HEK293 (cell line): ENCODE measurements around the gene GHRL.

ENCODE experiments used
- CTCF ChIA-PET: fragments of 350-600 bp; formaldehyde crosslinking; extraction: SDS; loops from one replicate; lab custom pipeline; 2021; ENCODE audit warnings: antibody characterized with exemption; lab: Yijun Ruan, JAX
- POLR2A ChIA-PET: fragments of 300-600 bp; formaldehyde crosslinking; extraction: SDS; loops from one replicate; lab custom pipeline; 2020; ENCODE audit warnings: antibody characterized with exemption, inconsistent platforms; lab: Yijun Ruan, JAX
- H3K27ac ChIP-seq: fragments of 200-500 bp; sonication (Bioruptor generic); 2 replicates; pipeline ENCODE4 v1.5.1; 2014; ENCODE audit warnings: low read depth, low read length, control low read depth, inconsistent platforms; ENCODE audit errors: extremely low read depth
- H3K36me3 ChIP-seq, 2 experiments: fragments of 200-500 bp in 1 of 2; sonication (Bioruptor generic) in 1 of 2; 1 replicate in 1 of 2; 2 replicates in 1 of 2; pipeline ENCODE4 v1.5.1; 2014 to 2017; ENCODE audit warnings: inconsistent platforms in 2 of 2, low read length in 2 of 2; ENCODE audit not compliant: control insufficient read depth in 2 of 2, insufficient read depth in 1 of 2
- H3K4me1 ChIP-seq: fragments of 200-500 bp; sonication (Bioruptor generic); 2 replicates; pipeline ENCODE4 v1.5.1; 2014; ENCODE audit warnings: mild to moderate bottlenecking, low read length, inconsistent platforms; ENCODE audit not compliant: control insufficient read depth, insufficient read depth
- H3K4me3 ChIP-seq: 2 replicates; pipeline ENCODE4 v1.5.1; 2011; ENCODE audit warnings: low read depth, mild to moderate bottlenecking, control low read depth, low read length, moderate library complexity
- H3K9me3 ChIP-seq: fragments of 200-500 bp; sonication (Bioruptor generic); 2 replicates; pipeline ENCODE4 v1.5.1; 2014; ENCODE audit warnings: low read depth, low read length, inconsistent platforms; ENCODE audit not compliant: control insufficient read depth, insufficient read depth
- GFI1B ChIP-seq: fragments of 450-650 bp; formaldehyde crosslinking; IDR thresholded peaks from 2 replicates; pipeline ENCODE4 v1.5.1; 2016; ENCODE audit warnings: missing biosample characterization, missing genetic modification characterization
- GLIS1 ChIP-seq: fragments of 450-650 bp; formaldehyde crosslinking; IDR thresholded peaks from 2 replicates; pipeline ENCODE4 v1.5.1; 2016; ENCODE audit warnings: missing biosample characterization, missing genetic modification characterization
- MYNN ChIP-seq: fragments of 450-650 bp; formaldehyde crosslinking; IDR thresholded peaks from 2 replicates; pipeline ENCODE4 v1.5.1; 2016; ENCODE audit warnings: missing biosample characterization, missing genetic modification characterization, borderline replicate concordance
- PRDM1 ChIP-seq: fragments of 450-650 bp; formaldehyde crosslinking; IDR thresholded peaks from 2 replicates; pipeline ENCODE4; 2016; ENCODE audit warnings: missing biosample characterization, missing genetic modification characterization
- SP3 ChIP-seq: fragments of 450-650 bp; formaldehyde crosslinking; IDR thresholded peaks from 2 replicates; pipeline ENCODE4 v1.5.1; 2016; ENCODE audit warnings: missing biosample characterization, missing genetic modification characterization
- ZNF10 ChIP-seq: fragments of 450-650 bp; formaldehyde crosslinking; IDR thresholded peaks from 2 replicates; pipeline ENCODE4 v1.5.1; 2017; ENCODE audit warnings: missing biosample characterization, missing genetic modification characterization
- ZNF2 ChIP-seq: fragments of 450-650 bp; formaldehyde crosslinking; IDR thresholded peaks from 2 replicates; pipeline ENCODE4 v1.5.1; 2016; ENCODE audit warnings: missing biosample characterization, missing genetic modification characterization
- ZNF354C ChIP-seq: fragments of 450-650 bp; formaldehyde crosslinking; IDR thresholded peaks from 2 replicates; pipeline ENCODE4 v1.5.1; 2016; ENCODE audit warnings: missing biosample characterization, missing genetic modification characterization, low read depth, borderline replicate concordance
- ZNF558 ChIP-seq: fragments of 450-650 bp; formaldehyde crosslinking; IDR thresholded peaks from 2 replicates; pipeline ENCODE4 v1.5.1; 2016; ENCODE audit warnings: missing biosample characterization, missing genetic modification characterization
- ZNF621 ChIP-seq: fragments of 450-650 bp; formaldehyde crosslinking; IDR thresholded peaks from 2 replicates; pipeline ENCODE4 v1.5.1; 2017; ENCODE audit warnings: missing biosample characterization, missing genetic modification characterization
- ZNF747 ChIP-seq: fragments of 450-650 bp; formaldehyde crosslinking; IDR thresholded peaks from 2 replicates; pipeline ENCODE4 v1.5.1; 2016; ENCODE audit warnings: missing biosample characterization, missing genetic modification characterization
- TF ChIP-seq, protein P1 (sequence below): fragments of 450-650 bp; formaldehyde crosslinking; IDR thresholded peaks from 2 replicates; pipeline ENCODE4 v1.5.1; 2016; ENCODE audit warnings: missing biosample characterization, missing genetic modification characterization
- TF ChIP-seq, protein P2 (sequence below): fragments of 450-650 bp; formaldehyde crosslinking; IDR thresholded peaks from 2 replicates; pipeline ENCODE4 v1.5.1; 2016; ENCODE audit warnings: missing biosample characterization, missing genetic modification characterization
- TF ChIP-seq, protein P3 (sequence below): fragments of 450-650 bp; formaldehyde crosslinking; IDR thresholded peaks from 2 replicates; pipeline ENCODE4 v1.5.1; 2016; ENCODE audit warnings: missing biosample characterization, missing genetic modification characterization
- TF ChIP-seq, protein P4 (sequence below): fragments of 450-650 bp; formaldehyde crosslinking; IDR thresholded peaks from 2 replicates; pipeline ENCODE4 v1.5.1; 2016; ENCODE audit warnings: missing biosample characterization, missing genetic modification characterization, low read depth
- TF ChIP-seq, protein P5 (sequence below): IDR thresholded peaks from 2 replicates; pipeline ENCODE4 v1.6.1; 2011; ENCODE audit warnings: mild to moderate bottlenecking, low read depth, low read length, borderline replicate concordance

The GHRL gene

DNA sequence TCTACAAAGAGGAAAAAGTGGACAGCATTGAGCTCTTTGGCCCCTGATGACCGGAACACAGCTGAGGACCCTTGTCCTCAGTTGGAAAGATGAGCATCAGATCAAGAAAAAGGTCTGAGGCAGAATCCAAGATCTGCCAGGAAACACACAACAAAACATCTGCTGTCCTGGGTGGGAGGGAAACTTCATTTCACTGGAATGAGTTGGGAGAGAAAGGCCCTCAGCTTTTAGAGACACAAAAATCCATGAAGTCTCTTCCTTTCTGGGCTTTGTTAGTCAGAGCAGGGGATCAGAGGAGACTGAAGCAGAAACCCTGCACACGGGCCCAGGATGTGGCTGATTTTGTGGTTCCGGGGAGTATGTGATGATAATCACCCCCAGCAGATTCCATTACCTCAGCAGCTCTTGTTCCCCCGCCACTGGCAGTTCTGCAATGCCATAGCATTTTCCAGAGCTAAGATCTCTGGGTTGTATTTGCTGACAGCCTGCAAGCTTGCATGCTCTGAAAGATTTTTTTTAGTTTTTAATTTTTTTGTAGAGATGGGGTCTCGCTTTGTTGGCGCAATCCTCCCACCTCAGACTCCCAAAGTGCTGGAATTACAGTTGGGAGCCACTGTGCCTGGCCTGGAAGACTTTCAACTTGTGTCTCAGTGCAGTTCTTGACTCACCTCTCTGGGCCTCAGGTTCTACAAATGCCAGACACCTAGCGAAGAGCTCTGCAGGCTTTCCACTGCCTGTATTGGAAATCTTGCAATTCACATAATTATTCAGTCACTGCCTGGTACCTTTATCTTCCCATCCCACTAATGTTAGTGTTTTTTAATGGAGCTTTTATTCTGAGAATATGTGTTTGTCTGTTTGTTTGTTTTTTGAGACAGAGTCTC lies 50.3 kb downstream of the GHRL start:
- Histone ChIP-seq H3K4me3 (no peak overlapping the region), H3K4me1 (no peaks in the 10 kb centered on the region), H3K36me3 (no peaks in the 10 kb centered on the region), H3K27ac (no peak overlapping the region), H3K9me3 (no peaks in the 10 kb centered on the region)
- TF ChIP-seq GLIS1 (0 out of 2 replicates have a peak, but pooled peaks have one; percentile 10), ZNF354C (tag by site-specific recombination) (no peak), ZNF558 (no peak), GFI1B (tag by site-specific recombination) (no peak), MYNN (tag by site-specific recombination) (no peak)
- POLR2A ChIA-PET, result no interaction called here
- CTCF ChIA-PET, result interaction anchor here (0.6 kb wide), 2 partner anchors 13 to 91 kb away, joined by 3 read pairs; no protein-coding TSS in a partner anchor

DNA sequence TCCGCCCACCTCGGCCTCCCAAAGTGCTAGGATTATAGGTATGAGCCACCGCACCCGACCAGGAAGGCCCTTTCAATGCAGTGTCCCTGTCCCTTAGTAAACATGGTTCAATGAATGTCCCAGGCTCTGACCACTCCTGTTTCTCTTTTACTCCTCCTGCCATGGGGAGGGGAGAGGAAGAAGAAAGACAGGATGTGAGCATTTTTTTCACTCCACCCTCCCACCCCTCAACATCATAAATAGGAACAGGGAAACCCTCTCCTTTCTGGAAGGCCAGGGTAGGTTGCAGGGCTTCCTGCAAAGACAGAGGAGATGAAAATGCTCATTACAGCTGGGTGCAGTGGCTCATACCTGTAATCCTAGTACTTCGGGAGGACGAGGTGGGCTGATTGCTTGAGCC lies 51.9 kb downstream of the GHRL start:
- TF ChIP-seq, protein P1, sequence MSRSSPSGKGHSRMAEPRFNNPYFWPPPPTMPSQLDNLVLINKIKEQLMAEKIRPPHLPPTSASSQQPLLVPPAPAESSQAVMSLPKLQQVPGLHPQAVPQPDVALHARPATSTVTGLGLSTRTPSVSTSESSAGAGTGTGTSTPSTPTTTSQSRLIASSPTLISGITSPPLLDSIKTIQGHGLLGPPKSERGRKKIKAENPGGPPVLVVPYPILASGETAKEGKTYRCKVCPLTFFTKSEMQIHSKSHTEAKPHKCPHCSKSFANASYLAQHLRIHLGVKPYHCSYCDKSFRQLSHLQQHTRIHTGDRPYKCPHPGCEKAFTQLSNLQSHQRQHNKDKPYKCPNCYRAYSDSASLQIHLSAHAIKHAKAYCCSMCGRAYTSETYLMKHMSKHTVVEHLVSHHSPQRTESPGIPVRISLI (tag by site-specific recombination), result no peak
- Histone ChIP-seq H3K27ac (no peak overlapping the region), H3K36me3 (peaks cover 0 to 7% of the 10 kb centered on the region in 2 experiments; a peak in 1 of 3 replicates), H3K4me3 (no peak overlapping the region), H3K9me3 (no peaks in the 10 kb centered on the region), H3K4me1 (no peaks in the 10 kb centered on the region)
- POLR2A ChIA-PET, result no interaction called here
- CTCF ChIA-PET, result no interaction called here

DNA sequence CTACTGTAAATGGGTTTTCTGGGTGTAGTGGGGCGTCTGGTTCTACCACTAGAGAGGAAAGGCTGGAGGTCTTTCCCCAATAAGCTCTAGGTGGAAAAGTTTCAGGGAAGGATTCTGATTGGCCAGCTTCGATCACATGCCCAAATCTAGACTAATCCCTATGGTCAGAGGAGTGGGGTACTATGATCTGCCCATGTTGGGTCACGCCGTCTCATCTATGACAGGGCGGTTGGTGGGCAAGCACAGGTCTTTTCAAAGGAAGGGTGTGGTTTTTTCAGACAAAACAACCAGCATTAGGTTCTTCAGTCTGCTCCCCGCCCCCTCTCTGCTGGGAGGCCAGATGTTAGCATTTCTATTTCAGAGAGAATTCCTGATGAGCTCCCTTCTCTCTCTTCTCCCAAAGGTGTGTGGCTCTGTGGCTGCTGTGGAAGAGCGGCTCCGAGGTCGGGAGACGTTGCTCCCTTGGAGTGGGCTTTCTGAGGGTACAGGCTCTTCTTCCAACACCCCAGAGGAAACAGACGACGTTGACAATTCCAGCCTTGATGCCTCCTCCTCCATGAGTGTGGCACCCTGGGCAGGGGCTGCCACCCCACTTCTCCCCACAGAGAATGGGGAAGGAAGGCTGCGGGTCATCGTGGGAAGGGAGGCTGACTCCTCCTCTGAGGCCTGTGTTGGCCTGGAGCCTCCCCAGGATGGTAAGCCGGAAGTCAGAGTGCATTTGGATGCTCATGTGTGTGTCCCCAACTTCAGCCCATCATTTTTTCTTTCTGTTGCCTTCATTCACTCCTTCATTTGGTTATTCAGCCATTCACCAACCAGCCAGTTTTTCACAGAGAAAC lies 54.2 kb downstream of the GHRL start:
- ChIA-PET CTCF (no interaction called here), POLR2A (interaction anchor here (1.2 to 1.7 kb wide), 2 partner anchors 9 to 97 kb away, joined by 3 to 5 read pairs; partner anchors contain the start of genes TATDN2 and VHL)
- Histone ChIP-seq H3K4me1 (no peaks in the 10 kb centered on the region), H3K36me3 (peaks cover 0 to 14% of the 10 kb centered on the region in 2 experiments; a peak in 1 of 3 replicates), H3K27ac (no peak overlapping the region), H3K4me3 (no peak overlapping the region), H3K9me3 (no peaks in the 10 kb centered on the region)
- TF ChIP-seq ZNF10, result no peak
- no peak for TF ChIP-seq ZNF621 (tag by site-specific recombination)
- no peak for TF ChIP-seq ZNF2 (tag by site-specific recombination)
- TF ChIP-seq, protein P2, sequence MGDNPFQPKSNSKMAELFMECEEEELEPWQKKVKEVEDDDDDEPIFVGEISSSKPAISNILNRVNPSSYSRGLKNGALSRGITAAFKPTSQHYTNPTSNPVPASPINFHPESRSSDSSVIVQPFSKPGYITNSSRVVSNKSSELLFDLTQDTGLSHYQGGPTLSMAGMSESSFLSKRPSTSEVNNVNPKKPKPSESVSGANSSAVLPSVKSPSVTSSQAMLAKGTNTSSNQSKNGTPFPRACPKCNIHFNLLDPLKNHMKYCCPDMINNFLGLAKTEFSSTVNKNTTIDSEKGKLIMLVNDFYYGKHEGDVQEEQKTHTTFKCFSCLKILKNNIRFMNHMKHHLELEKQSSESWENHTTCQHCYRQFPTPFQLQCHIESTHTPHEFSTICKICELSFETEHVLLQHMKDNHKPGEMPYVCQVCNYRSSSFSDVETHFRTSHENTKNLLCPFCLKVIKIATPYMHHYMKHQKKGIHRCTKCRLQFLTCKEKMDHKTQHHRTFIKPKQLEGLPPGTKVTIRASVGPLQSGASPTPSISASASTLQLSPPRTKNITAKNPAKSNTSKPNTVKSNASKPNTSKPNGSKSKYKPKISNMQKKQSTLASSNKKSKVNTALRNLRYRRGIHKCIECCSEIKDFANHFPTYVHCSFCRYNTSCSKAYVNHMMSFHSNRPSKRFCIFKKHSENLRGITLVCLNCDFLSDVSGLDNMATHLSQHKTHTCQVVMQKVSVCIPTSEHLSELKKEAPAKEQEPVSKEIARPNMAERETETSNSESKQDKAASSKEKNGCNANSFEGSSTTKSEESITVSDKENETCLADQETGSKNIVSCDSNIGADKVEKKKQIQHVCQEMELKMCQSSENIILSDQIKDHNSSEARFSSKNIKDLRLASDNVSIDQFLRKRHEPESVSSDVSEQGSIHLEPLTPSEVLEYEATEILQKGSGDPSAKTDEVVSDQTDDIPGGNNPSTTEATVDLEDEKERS, result no peak
- TF ChIP-seq, protein P3, sequence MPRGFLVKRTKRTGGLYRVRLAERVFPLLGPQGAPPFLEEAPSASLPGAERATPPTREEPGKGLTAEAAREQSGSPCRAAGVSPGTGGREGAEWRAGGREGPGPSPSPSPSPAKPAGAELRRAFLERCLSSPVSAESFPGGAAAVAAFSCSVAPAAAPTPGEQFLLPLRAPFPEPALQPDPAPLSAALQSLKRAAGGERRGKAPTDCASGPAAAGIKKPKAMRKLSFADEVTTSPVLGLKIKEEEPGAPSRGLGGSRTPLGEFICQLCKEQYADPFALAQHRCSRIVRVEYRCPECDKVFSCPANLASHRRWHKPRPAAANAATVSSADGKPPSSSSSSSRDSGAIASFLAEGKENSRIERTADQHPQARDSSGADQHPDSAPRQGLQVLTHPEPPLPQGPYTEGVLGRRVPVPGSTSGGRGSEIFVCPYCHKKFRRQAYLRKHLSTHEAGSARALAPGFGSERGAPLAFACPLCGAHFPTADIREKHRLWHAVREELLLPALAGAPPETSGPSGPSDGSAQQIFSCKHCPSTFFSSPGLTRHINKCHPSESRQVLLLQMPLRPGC (tag by site-specific recombination), result no peak
- TF ChIP-seq, protein P4, sequence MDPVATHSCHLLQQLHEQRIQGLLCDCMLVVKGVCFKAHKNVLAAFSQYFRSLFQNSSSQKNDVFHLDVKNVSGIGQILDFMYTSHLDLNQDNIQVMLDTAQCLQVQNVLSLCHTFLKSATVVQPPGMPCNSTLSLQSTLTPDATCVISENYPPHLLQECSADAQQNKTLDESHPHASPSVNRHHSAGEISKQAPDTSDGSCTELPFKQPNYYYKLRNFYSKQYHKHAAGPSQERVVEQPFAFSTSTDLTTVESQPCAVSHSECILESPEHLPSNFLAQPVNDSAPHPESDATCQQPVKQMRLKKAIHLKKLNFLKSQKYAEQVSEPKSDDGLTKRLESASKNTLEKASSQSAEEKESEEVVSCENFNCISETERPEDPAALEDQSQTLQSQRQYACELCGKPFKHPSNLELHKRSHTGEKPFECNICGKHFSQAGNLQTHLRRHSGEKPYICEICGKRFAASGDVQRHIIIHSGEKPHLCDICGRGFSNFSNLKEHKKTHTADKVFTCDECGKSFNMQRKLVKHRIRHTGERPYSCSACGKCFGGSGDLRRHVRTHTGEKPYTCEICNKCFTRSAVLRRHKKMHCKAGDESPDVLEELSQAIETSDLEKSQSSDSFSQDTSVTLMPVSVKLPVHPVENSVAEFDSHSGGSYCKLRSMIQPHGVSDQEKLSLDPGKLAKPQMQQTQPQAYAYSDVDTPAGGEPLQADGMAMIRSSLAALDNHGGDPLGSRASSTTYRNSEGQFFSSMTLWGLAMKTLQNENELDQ, result no peak
- TF ChIP-seq PRDM1 (tag by site-specific recombination), result no peak
- TF ChIP-seq, protein P5, sequence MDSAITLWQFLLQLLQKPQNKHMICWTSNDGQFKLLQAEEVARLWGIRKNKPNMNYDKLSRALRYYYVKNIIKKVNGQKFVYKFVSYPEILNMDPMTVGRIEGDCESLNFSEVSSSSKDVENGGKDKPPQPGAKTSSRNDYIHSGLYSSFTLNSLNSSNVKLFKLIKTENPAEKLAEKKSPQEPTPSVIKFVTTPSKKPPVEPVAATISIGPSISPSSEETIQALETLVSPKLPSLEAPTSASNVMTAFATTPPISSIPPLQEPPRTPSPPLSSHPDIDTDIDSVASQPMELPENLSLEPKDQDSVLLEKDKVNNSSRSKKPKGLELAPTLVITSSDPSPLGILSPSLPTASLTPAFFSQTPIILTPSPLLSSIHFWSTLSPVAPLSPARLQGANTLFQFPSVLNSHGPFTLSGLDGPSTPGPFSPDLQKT, result no peak
- no peak for TF ChIP-seq ZNF747 (tag by site-specific recombination)
- no peak for TF ChIP-seq SP3
